Hepatocyte (in vitro differentiated cells): ENCODE data around the gene SLC38A2.

Source experiments
- EZH2 ChIP-seq: fragments of 200-600 bp; sonication (generic); IDR thresholded peaks from 2 replicates; pipeline ENCODE4 v1.6.1; 2016; ENCODE audit warnings: antibody characterized with exemption, mild to moderate bottlenecking, borderline replicate concordance
- TF ChIP-seq, protein P1 (sequence below): fragments of 200-600 bp; sonication (generic); IDR thresholded peaks from 2 replicates; pipeline ENCODE4 v1.5.1; 2016; ENCODE audit warnings: antibody characterized with exemption, mild to moderate bottlenecking; ENCODE audit not compliant: poor library complexity

DNA sequence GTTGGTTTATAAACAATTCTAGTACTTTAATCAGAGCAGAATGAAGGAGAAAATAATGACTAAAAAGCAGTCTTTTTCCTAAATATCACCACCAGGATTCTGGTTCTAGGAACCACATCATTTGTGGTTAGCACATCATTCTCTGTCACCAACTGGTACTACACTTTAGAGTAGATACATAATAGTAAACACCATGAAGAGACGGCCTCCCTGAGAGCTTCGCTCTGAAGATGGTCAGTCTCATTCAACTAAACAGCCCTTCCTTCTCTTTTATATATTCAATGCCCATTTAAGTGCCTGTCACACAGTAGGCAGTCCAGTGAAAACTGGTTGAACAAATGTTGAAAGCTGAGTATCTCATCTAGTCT is 10.9 kb downstream of the SLC38A2 start:
- TF ChIP-seq, protein P1, sequence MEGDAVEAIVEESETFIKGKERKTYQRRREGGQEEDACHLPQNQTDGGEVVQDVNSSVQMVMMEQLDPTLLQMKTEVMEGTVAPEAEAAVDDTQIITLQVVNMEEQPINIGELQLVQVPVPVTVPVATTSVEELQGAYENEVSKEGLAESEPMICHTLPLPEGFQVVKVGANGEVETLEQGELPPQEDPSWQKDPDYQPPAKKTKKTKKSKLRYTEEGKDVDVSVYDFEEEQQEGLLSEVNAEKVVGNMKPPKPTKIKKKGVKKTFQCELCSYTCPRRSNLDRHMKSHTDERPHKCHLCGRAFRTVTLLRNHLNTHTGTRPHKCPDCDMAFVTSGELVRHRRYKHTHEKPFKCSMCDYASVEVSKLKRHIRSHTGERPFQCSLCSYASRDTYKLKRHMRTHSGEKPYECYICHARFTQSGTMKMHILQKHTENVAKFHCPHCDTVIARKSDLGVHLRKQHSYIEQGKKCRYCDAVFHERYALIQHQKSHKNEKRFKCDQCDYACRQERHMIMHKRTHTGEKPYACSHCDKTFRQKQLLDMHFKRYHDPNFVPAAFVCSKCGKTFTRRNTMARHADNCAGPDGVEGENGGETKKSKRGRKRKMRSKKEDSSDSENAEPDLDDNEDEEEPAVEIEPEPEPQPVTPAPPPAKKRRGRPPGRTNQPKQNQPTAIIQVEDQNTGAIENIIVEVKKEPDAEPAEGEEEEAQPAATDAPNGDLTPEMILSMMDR = no peak
- TF ChIP-seq EZH2 = no peak
